Effector CD8-positive, alpha-beta T cell (primary cell): ENCODE data around the gene SYNJ2BP.
"Not testable (repeated sequence)": the region's sequence is repeated elsewhere in the genome, so short reads cannot be mapped to it uniquely, and the experiment has no call there.

Experiments used
- DNase-seq: peaks from one replicate; lab custom pipeline; 2025; lab: John Stamatoyannopoulos, UW
- total RNA-seq, 4 experiments: gene quantifications; one replicate each; lab custom pipeline; 2026; lab: John Stamatoyannopoulos, UW

The SYNJ2BP gene
- total RNA-seq = 11.1 to 41.1 (median 32.2) reads per million in 4 experiments

GRCh38 chr14:70416725-70417349, at the start of gene SYNJ2BP:
Gene SYNJ2BP, minus strand, starts transcription at chr14:70417090. Its CDS starts 127 bp downstream, at chr14:70416963.
- peak; percentile 3 for DNase-seq

- no peak for DNase-seq
Measured at GRCh38 chr14:70454731-70455130, 37.8 kb upstream of the SYNJ2BP start.

- DNase-seq = no peak
Measured at GRCh38 chr14:70451874-70452273, 35.0 kb upstream of the SYNJ2BP start, which contains the start of gene ADAM21. Gene ADAM21, plus strand, starts transcription at chr14:70452174. Its CDS starts 5,326 bp downstream, at chr14:70457500.

- DNase-seq = no peak
Measured at GRCh38 chr14:70448633-70449340, 31.9 kb upstream of the SYNJ2BP start.

- DNase-seq = no peak
Measured at GRCh38 chr14:70442750-70443149, 25.9 kb upstream of the SYNJ2BP start.

- no peak for DNase-seq
Measured at GRCh38 chr14:70441641-70442040, 24.8 kb upstream of the SYNJ2BP start.

- no peak for DNase-seq
Measured at GRCh38 chr14:70436867-70437266, 20.0 kb upstream of the SYNJ2BP start.

GRCh38 chr14:70426555-70426954, 9.7 kb upstream of the SYNJ2BP start:
- DNase-seq = not testable (repeated sequence)

GRCh38 chr14:70425354-70425753, 8.5 kb upstream of the SYNJ2BP start:
- DNase-seq = no peak

- no peak for DNase-seq
Measured at GRCh38 chr14:70422538-70422937, 5.6 kb upstream of the SYNJ2BP start.

- not testable (repeated sequence) for DNase-seq
Measured at GRCh38 chr14:70419270-70419931, 2.5 kb upstream of the SYNJ2BP start.

GRCh38 chr14:70416338-70416724, 559 bp downstream of the SYNJ2BP start:
- no peak for DNase-seq

GRCh38 chr14:70415788-70416187, 1.1 kb downstream of the SYNJ2BP start:
- DNase-seq = no peak

- no peak for DNase-seq
Measured at GRCh38 chr14:70407621-70408020, 9.3 kb downstream of the SYNJ2BP start.

GRCh38 chr14:70406216-70406615, 10.7 kb downstream of the SYNJ2BP start:
- DNase-seq = not testable (repeated sequence)

GRCh38 chr14:70403335-70403734, 13.6 kb downstream of the SYNJ2BP start:
- not testable (repeated sequence) for DNase-seq

- DNase-seq = no peak
Measured at GRCh38 chr14:70401643-70402042, 15.2 kb downstream of the SYNJ2BP start.

- DNase-seq = no peak
Measured at GRCh38 chr14:70398706-70399431, 18.0 kb downstream of the SYNJ2BP start.

GRCh38 chr14:70398280-70398679, 18.6 kb downstream of the SYNJ2BP start:
- no peak for DNase-seq

GRCh38 chr14:70397746-70398145, 19.1 kb downstream of the SYNJ2BP start:
- no peak for DNase-seq

GRCh38 chr14:70394674-70395306, 22.1 kb downstream of the SYNJ2BP start:
- DNase-seq = no peak

- DNase-seq = no peak
Measured at GRCh38 chr14:70392676-70393075, 24.2 kb downstream of the SYNJ2BP start.
